Measurements from ENCODE around the gene MAGOH.

GRCh38 chr1:53281133-53281532 is 42.8 kb upstream of the MAGOH start:
- no peak for TF ChIP-seq POLR2A (IDR thresholded peaks at IDR 0.05)
- TF ChIP-seq, protein P1, sequence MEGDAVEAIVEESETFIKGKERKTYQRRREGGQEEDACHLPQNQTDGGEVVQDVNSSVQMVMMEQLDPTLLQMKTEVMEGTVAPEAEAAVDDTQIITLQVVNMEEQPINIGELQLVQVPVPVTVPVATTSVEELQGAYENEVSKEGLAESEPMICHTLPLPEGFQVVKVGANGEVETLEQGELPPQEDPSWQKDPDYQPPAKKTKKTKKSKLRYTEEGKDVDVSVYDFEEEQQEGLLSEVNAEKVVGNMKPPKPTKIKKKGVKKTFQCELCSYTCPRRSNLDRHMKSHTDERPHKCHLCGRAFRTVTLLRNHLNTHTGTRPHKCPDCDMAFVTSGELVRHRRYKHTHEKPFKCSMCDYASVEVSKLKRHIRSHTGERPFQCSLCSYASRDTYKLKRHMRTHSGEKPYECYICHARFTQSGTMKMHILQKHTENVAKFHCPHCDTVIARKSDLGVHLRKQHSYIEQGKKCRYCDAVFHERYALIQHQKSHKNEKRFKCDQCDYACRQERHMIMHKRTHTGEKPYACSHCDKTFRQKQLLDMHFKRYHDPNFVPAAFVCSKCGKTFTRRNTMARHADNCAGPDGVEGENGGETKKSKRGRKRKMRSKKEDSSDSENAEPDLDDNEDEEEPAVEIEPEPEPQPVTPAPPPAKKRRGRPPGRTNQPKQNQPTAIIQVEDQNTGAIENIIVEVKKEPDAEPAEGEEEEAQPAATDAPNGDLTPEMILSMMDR (IDR thresholded peaks at IDR 0.05), result no peak
